GM23338 (cell line): Measurements from ENCODE around the gene N4BP2L1.

ENCODE experiments used
- CREB1 ChIP-seq: fragments of 250-450 bp; sonication (Bioruptor Pico); IDR thresholded peaks from 2 replicates; pipeline ENCODE4 v1.5.0; 2020; ENCODE audit warnings: low read depth, mild to moderate bottlenecking, moderate library complexity
- CTCF ChIP-seq, 2 experiments: fragments of 200-600 bp in 1 of 2; sonication (generic) in 1 of 2; conservative IDR thresholded peaks; 2 replicates each; pipeline versions ENCODE4 v1.5.1 to v1.6.1; 2016 to 2017; ENCODE audit warnings: antibody characterized with exemption in 2 of 2, low read depth in 2 of 2, mild to moderate bottlenecking in 2 of 2, moderate library complexity in 1 of 2
- EZH2 ChIP-seq: fragments of 200-600 bp; sonication (generic); IDR thresholded peaks from one replicate; pipeline ENCODE4 v1.8.0; 2017; ENCODE audit warnings: antibody characterized with exemption, mild to moderate bottlenecking, low read depth; ENCODE audit not compliant: unreplicated experiment
- EZH2phosphoT487 ChIP-seq: fragments of 200-600 bp; sonication (generic); IDR thresholded peaks from one replicate; pipeline ENCODE4 v1.8.1; 2018; ENCODE audit warnings: antibody characterized with exemption; ENCODE audit not compliant: unreplicated experiment
- ZNF331 ChIP-seq: fragments of 250-450 bp; sonication (Bioruptor Pico); IDR thresholded peaks from 2 replicates; pipeline ENCODE4 v1.5.0; 2020; ENCODE audit warnings: low read depth, mild to moderate bottlenecking, moderate library complexity

- TF ChIP-seq ZNF331: no peak
- TF ChIP-seq CTCF (conservative IDR thresholded peaks at IDR 0.05; ENCODE audit: low read depth in 2 of 2): no peak
- no peak for TF ChIP-seq CREB1 (CRISPR knock-in tag)
- no peak for TF ChIP-seq EZH2phosphoT487
- no peak for TF ChIP-seq EZH2
Measured at GRCh38 chr13:32476021-32476731, 48.2 kb upstream of the N4BP2L1 start.
